Stomach smooth muscle (tissue), 2 donors: ENCODE measurements around the gene JADE3.

Experiments used
- H3K27ac ChIP-seq: one replicate; pipeline ENCODE4 v1.7.0; 2013; ENCODE audit warnings: mild to moderate bottlenecking, low read length, inconsistent platforms
- H3K27me3 ChIP-seq, 2 donors: one replicate each; pipeline ENCODE4 v1.7.0; 2013; ENCODE audit warnings: low read length in 2 of 2; ENCODE audit not compliant: insufficient read depth in 2 of 2, control insufficient read depth in 1 of 2
- H3K36me3 ChIP-seq, 2 donors: one replicate each; pipeline ENCODE4 v1.7.0; 2013; ENCODE audit warnings: low read length in 2 of 2; ENCODE audit not compliant: control insufficient read depth in 2 of 2, insufficient read depth in 2 of 2
- H3K4me1 ChIP-seq: one replicate; pipeline ENCODE4 v1.7.0; 2013; ENCODE audit warnings: low read length; ENCODE audit not compliant: control insufficient read depth, insufficient read depth
- H3K4me3 ChIP-seq, 2 donors: one replicate each; pipeline ENCODE4 v1.7.0; 2013; ENCODE audit warnings: low read length in 2 of 2
- H3K9ac ChIP-seq, 2 donors: one replicate each; pipeline ENCODE4 v1.7.0; 2013; ENCODE audit warnings: low read length in 2 of 2, mild to moderate bottlenecking in 1 of 2
- H3K9me3 ChIP-seq, 2 donors: one replicate each; pipeline ENCODE4 v1.7.0; 2013; ENCODE audit warnings: low read length in 2 of 2; ENCODE audit not compliant: control insufficient read depth in 2 of 2
- donor health status: healthy.
- donor health status: Pancreatic carcinoma.

JADE3 gene

DNA sequence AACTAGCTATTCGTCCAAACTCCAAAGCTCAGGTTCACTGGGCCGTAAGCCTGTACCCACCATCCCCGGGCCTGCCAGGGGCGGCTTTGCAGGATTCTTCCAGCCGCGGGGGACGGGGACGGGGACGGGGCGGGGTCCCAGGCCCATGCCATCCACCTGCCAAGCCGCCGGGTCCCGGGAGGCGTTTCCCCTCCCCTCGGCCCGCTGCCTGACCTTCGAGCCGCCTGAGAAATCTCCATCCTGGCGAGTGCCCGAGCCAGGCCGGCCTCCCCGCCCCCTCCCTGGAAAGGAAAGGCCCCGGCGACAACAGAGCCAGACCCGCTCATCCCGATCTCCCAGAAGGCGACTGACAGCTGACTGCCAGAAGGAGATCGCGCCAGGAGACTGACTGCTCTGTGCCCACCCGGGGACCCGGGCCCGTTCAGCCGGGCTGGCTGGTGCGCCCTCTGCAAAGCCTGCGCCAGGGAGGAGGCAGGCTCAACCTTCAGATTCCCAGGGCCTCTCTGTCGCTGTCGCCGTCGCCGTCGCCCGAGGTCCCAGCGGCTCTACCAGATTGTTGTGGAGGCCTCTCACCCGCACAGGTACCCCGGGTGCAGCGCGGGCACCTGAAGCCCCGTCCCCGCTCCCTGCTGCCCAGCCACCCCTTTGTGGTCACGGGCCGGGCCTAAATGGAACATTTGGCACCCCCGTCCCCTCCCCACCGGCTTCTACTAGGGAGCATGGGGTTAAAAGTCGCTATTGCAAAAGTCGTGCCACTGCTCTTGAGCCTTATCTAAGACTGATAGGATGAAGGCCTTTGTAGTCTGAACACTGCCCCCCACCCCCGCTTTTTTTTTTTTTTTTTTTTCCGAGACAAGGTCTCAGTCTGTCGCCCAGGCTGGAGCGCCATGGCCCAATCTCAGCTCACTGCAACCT is 166.2 kb downstream of the JADE3 start, which contains the start of gene RGN:
TSS of gene RGN (plus strand) at position 315 of the 915 bp plus-strand sequence. CDS start 2,702 bp downstream, outside the sequence.
- H3K27ac ChIP-seq, result peak within 1 kb of the TSS; percentile 24
- no peaks in the 10 kb centered on the region for H3K4me1 ChIP-seq
- peaks cover 0 to 9% of the 10 kb centered on the region in 2 donors for H3K27me3 ChIP-seq
- peak within 1 kb of the TSS; percentile 59 to 68 for H3K9ac ChIP-seq
- H3K36me3 ChIP-seq, result peaks cover 3 to 4% of the 10 kb centered on the region in 2 donors
- H3K4me3 ChIP-seq, result peak within 1 kb of the TSS; percentile 58 to 73
- H3K9me3 ChIP-seq, result no peaks in the 10 kb centered on the region

DNA sequence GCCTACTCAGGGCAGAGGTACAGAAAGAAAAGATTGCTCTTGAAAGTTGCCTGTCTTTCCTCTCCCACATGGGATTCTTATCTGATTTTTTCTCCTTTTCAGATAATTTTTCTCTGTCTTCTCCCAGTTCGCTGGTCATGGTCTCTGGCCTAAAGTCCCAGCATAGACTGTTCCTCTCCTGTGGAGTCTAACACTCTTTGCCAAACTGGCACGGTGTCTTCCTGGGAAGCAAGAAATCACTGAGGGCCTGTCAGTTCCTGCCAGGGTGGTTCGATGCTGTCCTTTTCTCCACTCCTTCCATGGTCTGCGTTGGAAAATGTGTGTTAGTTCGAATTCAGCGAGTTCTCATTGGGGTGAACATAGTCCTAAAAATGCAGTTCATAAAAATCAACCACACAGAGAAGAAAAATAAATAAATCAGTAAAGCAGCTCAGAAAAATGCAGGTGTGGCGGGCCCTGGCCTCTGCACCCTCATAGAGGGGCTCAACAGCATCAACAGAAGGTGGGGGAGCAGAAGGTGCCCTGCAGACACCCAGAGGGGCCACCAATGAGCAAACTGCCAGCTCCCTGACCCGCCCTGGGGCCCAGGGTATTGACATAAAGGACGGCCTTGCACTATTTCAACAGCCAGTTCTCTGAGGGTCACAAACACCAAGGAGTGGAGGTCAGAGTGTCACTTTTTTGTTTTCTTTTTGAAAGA is 168.1 kb downstream of the JADE3 start:
- Histone ChIP-seq H3K9ac (no peak overlapping the region), H3K27me3 (peaks cover 0 to 13% of the 10 kb centered on the region in 2 donors), H3K36me3 (peaks cover 4 to 5% of the 10 kb centered on the region in 2 donors), H3K9me3 (no peaks in the 10 kb centered on the region), H3K4me1 (no peaks in the 10 kb centered on the region), H3K4me3 (no peak overlapping the region), H3K27ac (no peak overlapping the region)

DNA sequence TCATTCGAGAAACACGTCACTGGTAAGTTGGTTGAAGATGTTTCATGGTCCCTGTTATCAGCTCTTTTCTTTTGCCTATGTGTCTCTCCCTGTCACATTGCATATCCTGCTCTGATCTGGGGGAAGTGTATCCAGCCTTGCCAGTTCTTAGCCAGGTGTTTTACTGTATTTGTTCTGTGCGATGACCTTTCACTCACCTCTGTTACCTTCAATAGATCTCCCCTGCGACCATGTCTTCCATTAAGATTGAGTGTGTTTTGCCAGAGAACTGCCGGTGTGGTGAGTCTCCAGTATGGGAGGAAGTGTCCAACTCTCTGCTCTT is 168.7 kb downstream of the JADE3 start:
- no peaks in the 10 kb centered on the region for H3K9me3 ChIP-seq
- no peak overlapping the region for H3K9ac ChIP-seq
- H3K36me3 ChIP-seq, result peaks cover 4 to 8% of the 10 kb centered on the region in 2 donors
- peaks cover 0 to 13% of the 10 kb centered on the region in 2 donors for H3K27me3 ChIP-seq
- no peak overlapping the region for H3K27ac ChIP-seq
- no peak overlapping the region for H3K4me3 ChIP-seq
- H3K4me1 ChIP-seq, result no peaks in the 10 kb centered on the region

DNA sequence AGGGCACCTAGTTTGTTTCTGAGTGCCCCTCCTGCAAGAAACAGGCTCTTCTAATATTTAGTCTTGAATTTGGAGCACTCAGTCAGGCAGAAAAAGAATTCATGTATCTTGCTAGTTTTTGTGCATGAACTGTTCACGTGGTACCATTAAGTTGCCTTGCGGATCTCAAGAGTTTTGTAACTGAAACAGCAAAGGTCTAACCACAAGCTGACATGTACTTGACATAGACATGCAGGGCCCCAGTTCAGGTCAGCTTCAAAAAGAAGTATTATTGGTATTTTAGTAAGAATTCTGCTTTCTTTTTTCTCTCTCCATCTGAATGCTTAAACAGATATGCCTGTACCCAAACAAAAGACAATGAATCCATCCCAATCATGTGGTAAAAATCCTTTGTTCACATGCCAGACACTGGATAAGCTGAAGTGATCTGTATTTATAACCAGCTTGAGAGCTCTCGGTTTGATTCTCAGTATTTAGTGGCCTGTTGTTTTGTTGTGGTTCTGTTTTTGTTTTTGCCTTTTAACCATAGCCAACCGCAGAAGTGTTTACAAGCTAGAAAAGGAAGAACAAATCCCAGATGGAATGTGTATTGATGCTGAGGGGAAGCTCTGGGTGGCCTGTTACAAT is 179.0 kb downstream of the JADE3 start:
- H3K36me3 ChIP-seq, result peaks cover 0 to 4% of the 10 kb centered on the region in 2 donors
- H3K4me3 ChIP-seq, result no peak overlapping the region
- H3K27me3 ChIP-seq, result peaks cover 0 to 6% of the 10 kb centered on the region in 2 donors
- no peaks in the 10 kb centered on the region for H3K9me3 ChIP-seq
- H3K4me1 ChIP-seq, result no peaks in the 10 kb centered on the region
- H3K27ac ChIP-seq, result no peak overlapping the region
- no peak overlapping the region for H3K9ac ChIP-seq

DNA sequence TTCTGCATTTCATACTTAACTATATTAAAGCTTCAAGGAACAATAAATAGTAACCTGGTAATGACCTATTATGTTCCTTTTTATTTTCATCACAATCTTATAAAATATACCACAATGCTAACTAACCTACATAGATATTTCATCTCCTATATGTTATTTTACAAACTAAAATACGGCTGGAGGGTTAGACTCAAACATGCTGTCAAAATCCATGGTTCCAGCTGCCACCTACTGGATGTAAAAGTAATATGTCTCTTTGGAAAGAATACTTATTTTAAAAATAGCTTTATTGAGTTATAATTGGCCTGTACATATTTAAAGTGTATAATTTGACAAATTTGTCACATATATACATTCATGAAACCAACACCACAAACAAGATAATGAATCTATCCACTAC is 181.0 kb downstream of the JADE3 start:
- Histone ChIP-seq H3K27ac (no peak overlapping the region), H3K9ac (no peak overlapping the region), H3K36me3 (peaks cover 0 to under 1% of the 10 kb centered on the region in 2 donors), H3K27me3 (peaks cover 0 to 3% of the 10 kb centered on the region in 2 donors), H3K9me3 (no peaks in the 10 kb centered on the region), H3K4me1 (no peaks in the 10 kb centered on the region), H3K4me3 (no peak overlapping the region)

DNA sequence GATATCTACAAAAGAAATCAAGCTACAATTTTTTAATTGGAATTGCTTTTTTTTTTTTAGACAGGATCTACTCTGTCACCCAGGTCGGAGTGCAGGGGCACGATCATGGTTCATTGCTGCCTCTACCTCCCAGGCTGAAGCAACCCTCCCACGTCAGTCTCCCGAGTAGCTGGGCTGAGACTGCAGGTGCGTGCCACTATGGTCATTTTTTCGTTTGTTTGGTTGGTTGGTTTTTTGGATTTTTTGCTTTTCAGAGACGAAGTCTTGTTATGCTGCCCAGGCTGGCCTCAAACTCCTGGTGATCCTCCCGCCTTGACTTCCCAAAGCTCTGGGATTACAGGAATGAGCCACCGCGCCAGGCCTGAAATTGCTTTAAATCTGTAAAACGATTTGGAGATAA is 181.6 kb downstream of the JADE3 start:
- Histone ChIP-seq H3K36me3 (no peaks in the 10 kb centered on the region), H3K27me3 (peaks cover 0 to 3% of the 10 kb centered on the region in 2 donors)

DNA sequence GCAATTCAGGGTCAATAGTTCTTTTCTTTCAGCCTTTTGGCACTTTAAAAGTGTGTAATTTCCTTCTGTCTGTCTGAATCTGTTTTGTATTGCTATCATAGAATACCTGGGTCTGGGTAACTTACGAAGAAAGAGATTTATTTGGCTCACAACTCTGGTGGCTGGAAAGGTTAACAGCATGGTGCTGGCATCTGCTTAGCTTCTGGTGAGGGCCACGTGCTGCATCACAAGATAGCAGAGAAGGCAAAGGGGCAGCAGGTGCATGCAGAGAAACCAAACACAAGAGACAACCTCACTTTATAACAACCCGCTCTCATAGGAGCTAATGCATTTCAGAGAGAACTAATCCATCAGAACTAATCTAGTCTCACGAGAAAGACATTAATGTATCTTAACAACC is 184.8 kb downstream of the JADE3 start:
- Histone ChIP-seq H3K9me3 (peaks cover 0 to 2% of the 10 kb centered on the region in 2 donors), H3K36me3 (peaks cover 0 to 2% of the 10 kb centered on the region in 2 donors), H3K4me3 (no peak overlapping the region), H3K27ac (no peak overlapping the region), H3K4me1 (no peaks in the 10 kb centered on the region), H3K27me3 (peaks cover 0 to 9% of the 10 kb centered on the region in 2 donors), H3K9ac (no peak overlapping the region)

More for the DNA sequence above, 181.6 kb downstream of the JADE3 start:
- Histone ChIP-seq H3K9ac (no peak overlapping the region), H3K4me3 (no peak overlapping the region), H3K9me3 (no peaks in the 10 kb centered on the region), H3K27ac (no peak overlapping the region), H3K4me1 (no peaks in the 10 kb centered on the region)

DNA sequence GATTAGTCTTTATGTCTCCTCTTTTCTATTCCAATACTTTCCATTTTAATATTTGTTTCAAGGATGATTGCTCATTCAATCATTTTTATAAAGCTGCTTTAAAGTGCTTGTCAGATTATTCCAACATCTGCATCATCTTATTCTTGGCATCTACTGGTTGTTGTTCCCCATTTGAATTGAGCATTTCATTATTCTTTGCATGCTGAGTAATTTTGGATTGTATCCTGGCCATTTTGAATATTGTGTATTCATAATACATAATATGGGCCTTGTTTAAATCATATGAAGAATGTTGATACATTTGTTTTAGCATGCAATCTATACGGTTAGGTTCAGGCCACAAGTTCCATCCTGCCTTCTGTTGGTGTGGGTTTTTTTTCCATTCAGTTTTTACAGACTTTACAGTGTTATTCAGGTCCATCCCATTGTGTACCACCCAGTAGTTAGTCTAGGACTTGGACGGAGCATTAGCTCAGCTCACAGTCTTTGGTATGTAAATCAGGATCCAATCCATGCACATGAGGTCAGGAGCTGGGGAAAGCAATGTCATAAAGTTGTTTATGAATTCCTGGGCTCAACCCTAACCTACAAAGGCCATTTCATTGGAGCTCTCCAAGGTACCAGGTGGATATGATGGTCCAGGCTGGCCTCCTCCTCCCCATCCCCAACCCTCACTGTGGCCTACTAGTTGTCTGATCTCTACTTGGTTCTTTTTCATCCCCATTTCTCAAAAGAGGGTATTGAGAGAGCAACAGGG is 186.3 kb downstream of the JADE3 start:
- peaks cover 0 to 2% of the 10 kb centered on the region in 2 donors for H3K9me3 ChIP-seq
- peaks cover 0 to 2% of the 10 kb centered on the region in 2 donors for H3K36me3 ChIP-seq
- H3K27me3 ChIP-seq, result peaks cover 0 to 12% of the 10 kb centered on the region in 2 donors
- H3K4me1 ChIP-seq, result no peaks in the 10 kb centered on the region
- H3K27ac ChIP-seq, result no peak overlapping the region
- H3K9ac ChIP-seq, result no peak overlapping the region
- H3K4me3 ChIP-seq, result no peak overlapping the region

DNA sequence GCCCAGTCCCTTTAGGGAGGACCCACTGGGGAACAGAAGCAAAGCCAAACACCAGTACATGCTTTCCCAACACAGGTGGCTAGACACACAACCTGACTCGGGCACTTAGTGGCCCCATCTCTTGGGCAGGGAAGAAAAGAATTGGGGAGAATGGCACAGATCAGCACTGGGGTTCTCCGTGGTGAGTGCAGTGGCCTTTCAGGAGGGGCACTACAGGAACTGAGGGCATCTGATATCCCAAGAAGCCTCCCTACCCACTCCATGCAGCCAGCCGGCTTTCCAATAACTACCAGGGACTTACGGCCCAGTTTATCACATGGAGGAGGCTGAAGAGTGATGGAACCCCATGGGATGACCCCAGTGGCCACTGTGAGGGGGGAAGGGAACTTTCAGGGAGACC is 189.0 kb downstream of the JADE3 start:
- H3K27ac ChIP-seq, result no peak overlapping the region
- no peak overlapping the region for H3K9ac ChIP-seq
- H3K27me3 ChIP-seq, result peaks cover 0 to 12% of the 10 kb centered on the region in 2 donors
- H3K4me3 ChIP-seq, result no peak overlapping the region
- H3K9me3 ChIP-seq, result peaks cover 0 to 2% of the 10 kb centered on the region in 2 donors
- H3K4me1 ChIP-seq, result no peaks in the 10 kb centered on the region
- H3K36me3 ChIP-seq, result peaks cover 0 to 2% of the 10 kb centered on the region in 2 donors
